ENCODE data around the gene GPR18. TPM values are rescaled to one million over a fixed set of nuclear protein-coding genes. Genes with fewer than 3 reads are reported as not detected.

Gene GPR18
- total and polyA plus RNA-seq, 2 of the 13 experiments (the other 11 are each of a cell fraction or from before 2014, with no cell fraction given): not detected

GRCh38 chr13:99294958-99295357, 36.8 kb upstream of the GPR18 start:
- Histone ChIP-seq H3K79me2 (ENCODE audit: insufficient read depth, low read length) (no peaks in the 10 kb centered on the region), H3K27ac (ENCODE audit: extremely low read length, insufficient read depth, low read length) (no peak overlapping the region), H3K9ac (ENCODE audit: insufficient read depth, low read depth, low read length) (no peak overlapping the region), H4K20me1 (ENCODE audit: insufficient read depth, low read length) (no peaks in the 10 kb centered on the region), H2AFZ (ENCODE audit: low read length) (no peak overlapping the region), H3K27me3 (ENCODE audit: control insufficient read depth in 1 of 2, insufficient read depth in 2 of 2, low read length in 2 of 2) (no peaks in the 10 kb centered on the region), H3K36me3 (replicated peaks in 1 of 2; ENCODE audit: control insufficient read depth in 1 of 2, insufficient read depth in 2 of 2, low read length in 2 of 2) (peaks cover 3 to 7% of the 10 kb centered on the region in 2 experiments; a peak in 2 of 5 replicates), H3K9me3 (ENCODE audit: low read length) (no peaks in the 10 kb centered on the region), H3K4me2 (ENCODE audit: low read depth, low read length) (no peak overlapping the region), H3K4me3 (replicated peaks in 1 of 3; ENCODE audit: insufficient read depth in 1 of 3, low read depth in 2 of 3, low read length in 3 of 3) (no peak overlapping the region), H3K4me1 (ENCODE audit: insufficient read depth, low read length) (no peaks in the 10 kb centered on the region)
- in situ Hi-C loops (cut with HindIII; ENCODE audit: extremely low pct_ligation_motif_present, low pct_unique_long_range_greater_than_20kb) (no loop called here), intact Hi-C loops (cut with micrococcal nuclease; ENCODE audit: unreplicated experiment) (no loop called here)
- ChIA-PET CTCF (ENCODE audit: low intra/inter-chr PET ratio, low total read pairs) (no interaction called here), POLR2A (no interaction called here)
- no peak for FAIRE-seq
- DNase-seq (ENCODE audit: low spot score): no peak
- 95% methylated on average over 7 of the region's 7 CpGs for WGBS (ENCODE audit: low lambda C conversion rate)
- no peak for ATAC-seq
- no TSS peak for BruUV-seq (replicated peaks)
- TF ChIP-seq, protein P1, sequence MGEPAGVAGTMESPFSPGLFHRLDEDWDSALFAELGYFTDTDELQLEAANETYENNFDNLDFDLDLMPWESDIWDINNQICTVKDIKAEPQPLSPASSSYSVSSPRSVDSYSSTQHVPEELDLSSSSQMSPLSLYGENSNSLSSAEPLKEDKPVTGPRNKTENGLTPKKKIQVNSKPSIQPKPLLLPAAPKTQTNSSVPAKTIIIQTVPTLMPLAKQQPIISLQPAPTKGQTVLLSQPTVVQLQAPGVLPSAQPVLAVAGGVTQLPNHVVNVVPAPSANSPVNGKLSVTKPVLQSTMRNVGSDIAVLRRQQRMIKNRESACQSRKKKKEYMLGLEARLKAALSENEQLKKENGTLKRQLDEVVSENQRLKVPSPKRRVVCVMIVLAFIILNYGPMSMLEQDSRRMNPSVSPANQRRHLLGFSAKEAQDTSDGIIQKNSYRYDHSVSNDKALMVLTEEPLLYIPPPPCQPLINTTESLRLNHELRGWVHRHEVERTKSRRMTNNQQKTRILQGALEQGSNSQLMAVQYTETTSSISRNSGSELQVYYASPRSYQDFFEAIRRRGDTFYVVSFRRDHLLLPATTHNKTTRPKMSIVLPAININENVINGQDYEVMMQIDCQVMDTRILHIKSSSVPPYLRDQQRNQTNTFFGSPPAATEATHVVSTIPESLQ (CRISPR knock-in tag; conservative IDR thresholded peaks at IDR 0.05): no peak
- TF ChIP-seq SP4 (CRISPR knock-in tag; IDR thresholded peaks at IDR 0.05) (no peak), ZNF577 (CRISPR knock-in tag; IDR thresholded peaks at IDR 0.05; ENCODE audit: borderline replicate concordance, low read depth) (no peak), RFX1 (IDR thresholded peaks at IDR 0.05) (no peak), EEA1 (CRISPR knock-in tag; IDR thresholded peaks at IDR 0.05; ENCODE audit: borderline replicate concordance) (no peak), ATF7-NPFF (CRISPR knock-in tag; IDR thresholded peaks at IDR 0.05; ENCODE audit: low read depth) (no peak), ZNF75D (CRISPR knock-in tag; IDR thresholded peaks at IDR 0.05; ENCODE audit: borderline replicate concordance) (no peak), TOE1 (CRISPR knock-in tag; IDR thresholded peaks at IDR 0.05) (no peak), POLR2AphosphoS5 (IDR thresholded peaks at IDR 0.05; ENCODE audit: low read depth, low read length) (no peak), HES4 (CRISPR knock-in tag; IDR thresholded peaks at IDR 0.05; ENCODE audit: borderline replicate concordance) (no peak), THAP11 (CRISPR knock-in tag; IDR thresholded peaks at IDR 0.05) (no peak), ZNF232 (CRISPR knock-in tag; IDR thresholded peaks at IDR 0.05; ENCODE audit: borderline replicate concordance) (no peak)
- TF ChIP-seq, protein P2, sequence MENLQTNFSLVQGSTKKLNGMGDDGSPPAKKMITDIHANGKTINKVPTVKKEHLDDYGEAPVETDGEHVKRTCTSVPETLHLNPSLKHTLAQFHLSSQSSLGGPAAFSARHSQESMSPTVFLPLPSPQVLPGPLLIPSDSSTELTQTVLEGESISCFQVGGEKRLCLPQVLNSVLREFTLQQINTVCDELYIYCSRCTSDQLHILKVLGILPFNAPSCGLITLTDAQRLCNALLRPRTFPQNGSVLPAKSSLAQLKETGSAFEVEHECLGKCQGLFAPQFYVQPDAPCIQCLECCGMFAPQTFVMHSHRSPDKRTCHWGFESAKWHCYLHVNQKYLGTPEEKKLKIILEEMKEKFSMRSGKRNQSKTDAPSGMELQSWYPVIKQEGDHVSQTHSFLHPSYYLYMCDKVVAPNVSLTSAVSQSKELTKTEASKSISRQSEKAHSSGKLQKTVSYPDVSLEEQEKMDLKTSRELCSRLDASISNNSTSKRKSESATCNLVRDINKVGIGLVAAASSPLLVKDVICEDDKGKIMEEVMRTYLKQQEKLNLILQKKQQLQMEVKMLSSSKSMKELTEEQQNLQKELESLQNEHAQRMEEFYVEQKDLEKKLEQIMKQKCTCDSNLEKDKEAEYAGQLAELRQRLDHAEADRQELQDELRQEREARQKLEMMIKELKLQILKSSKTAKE (CRISPR knock-in tag; IDR thresholded peaks at IDR 0.05; ENCODE audit: borderline replicate concordance): no peak
